Umbilical cord (tissue), 2 donors: Measurements from ENCODE around the gene HOXC10. TPM values are rescaled to one million over a fixed set of nuclear protein-coding genes. Genes with fewer than 3 reads are reported as not detected.

Source experiments
- DNase-seq: peaks from one replicate; pipeline ENCODE4 v3.0.0-alpha.2; 2015; ENCODE audit warnings: low spot score
- total RNA-seq: library from RNA; depleted of rRNA; stranded (reverse); fragments of >200 nt; gene quantifications from one replicate; pipeline ENCODE4 v1.2.3, GENCODE V29; 2014; ENCODE audit warnings: low replicate concordance; ENCODE audit not compliant: insufficient read depth

Gene HOXC10
- total RNA-seq, 1 donor from 2014 or later, result 3.4 TPM

DNA sequence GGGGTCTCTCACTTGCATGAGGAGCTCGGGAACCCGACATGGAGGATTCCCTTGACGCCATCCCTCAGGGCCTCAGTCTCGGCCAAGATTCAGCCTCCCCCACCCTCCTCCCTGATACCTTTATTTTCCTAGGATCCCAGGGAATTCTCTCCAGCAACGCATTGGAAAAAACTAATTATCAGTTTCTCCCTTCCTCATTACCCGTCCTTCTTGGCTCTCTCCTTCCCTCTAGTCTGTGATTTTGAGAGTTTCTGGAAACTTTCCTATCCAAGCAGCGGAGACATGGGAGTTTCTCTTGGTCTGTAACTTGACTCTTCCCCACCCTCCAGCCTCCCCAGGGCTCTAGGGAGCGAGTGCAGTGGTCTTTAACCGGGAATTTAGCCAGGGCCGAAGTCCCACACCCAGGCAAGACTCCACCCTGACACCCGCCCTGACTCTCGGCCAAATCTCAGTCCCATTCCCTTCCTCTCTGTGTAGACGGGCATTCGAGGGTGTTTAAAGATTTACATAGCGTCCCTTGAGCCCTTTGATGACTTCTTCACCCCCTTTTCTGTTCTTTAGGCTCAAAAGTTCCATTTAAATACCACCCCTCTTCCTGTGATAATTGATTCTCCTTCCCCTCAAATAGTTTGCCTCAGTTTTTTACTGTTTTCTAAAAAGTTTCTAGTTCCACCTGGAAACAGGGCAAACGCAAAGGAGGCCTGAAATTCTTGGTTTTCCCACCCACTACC, 54.6 kb downstream of the HOXC10 start:
- peak; percentile 96 for DNase-seq

Other genes starting within 250 kb of the HOXC10 start
- not detected for gene CISTR, start 233.2 kb upstream of the HOXC10 start, total RNA-seq
- gene HOXC13, start 46.3 kb upstream of the HOXC10 start, total RNA-seq, result 1.2 TPM
- gene HOXC12, start 30.2 kb upstream of the HOXC10 start, total RNA-seq, result not detected
- 7.7 TPM for gene HOXC11, start 12.0 kb upstream of the HOXC10 start, total RNA-seq
- gene HOTAIR, start 10.2 kb upstream of the HOXC10 start, total RNA-seq, result 12.5 TPM
- gene HOXC9, start 15.0 kb downstream of the HOXC10 start, total RNA-seq, result 10.4 TPM
- 2.2 TPM for gene HOXC8, start 23.8 kb downstream of the HOXC10 start, total RNA-seq
- gene HOXC6, start 43.3 kb downstream of the HOXC10 start, total RNA-seq, result 4.1 TPM
- 1.2 TPM for gene HOXC5, start 47.9 kb downstream of the HOXC10 start, total RNA-seq
- 3.4 TPM for gene HOXC4, start 68.7 kb downstream of the HOXC10 start, total RNA-seq
- gene SMUG1, start 203.8 kb downstream of the HOXC10 start, total RNA-seq, result 34.2 TPM